WI38 (cell line): ENCODE data around the gene NCK1.
"Not testable (repeated sequence)": the region's sequence is repeated elsewhere in the genome, so short reads cannot be mapped to it uniquely, and the experiment has no call there.

ENCODE experiments used
- H3K4me3 ChIP-seq: 2 replicates; pipeline ENCODE4 v1.5.1; 2011; ENCODE audit warnings: low read depth, mild to moderate bottlenecking, control low read depth, low read length
- TF ChIP-seq, protein P1 (sequence below): IDR thresholded peaks from 2 replicates; pipeline ENCODE4 v1.5.1; 2012; ENCODE audit warnings: low read depth, mild to moderate bottlenecking, control low read depth, low read length

NCK1 gene

DNA sequence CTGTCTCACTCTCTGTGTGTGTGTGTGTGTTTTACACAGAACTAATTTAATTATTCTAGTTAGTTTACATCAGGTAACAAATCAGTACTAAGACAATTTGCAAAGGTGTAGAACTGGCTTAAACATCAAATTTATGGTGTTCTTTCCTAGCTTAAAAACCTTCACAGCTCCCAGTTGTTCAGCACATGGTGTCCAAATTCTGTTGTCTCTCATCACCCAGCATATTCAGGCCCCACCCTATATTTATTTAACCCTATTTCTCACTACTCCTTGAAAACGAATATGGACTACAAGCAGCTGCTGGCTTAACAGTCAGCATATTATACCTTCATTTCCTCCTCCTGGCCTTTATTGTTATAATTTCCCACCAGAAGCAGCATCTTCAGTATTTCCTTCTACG, 96.9 kb downstream of the NCK1 start:
- H3K4me3 ChIP-seq = no peak overlapping the region
- TF ChIP-seq, protein P1, sequence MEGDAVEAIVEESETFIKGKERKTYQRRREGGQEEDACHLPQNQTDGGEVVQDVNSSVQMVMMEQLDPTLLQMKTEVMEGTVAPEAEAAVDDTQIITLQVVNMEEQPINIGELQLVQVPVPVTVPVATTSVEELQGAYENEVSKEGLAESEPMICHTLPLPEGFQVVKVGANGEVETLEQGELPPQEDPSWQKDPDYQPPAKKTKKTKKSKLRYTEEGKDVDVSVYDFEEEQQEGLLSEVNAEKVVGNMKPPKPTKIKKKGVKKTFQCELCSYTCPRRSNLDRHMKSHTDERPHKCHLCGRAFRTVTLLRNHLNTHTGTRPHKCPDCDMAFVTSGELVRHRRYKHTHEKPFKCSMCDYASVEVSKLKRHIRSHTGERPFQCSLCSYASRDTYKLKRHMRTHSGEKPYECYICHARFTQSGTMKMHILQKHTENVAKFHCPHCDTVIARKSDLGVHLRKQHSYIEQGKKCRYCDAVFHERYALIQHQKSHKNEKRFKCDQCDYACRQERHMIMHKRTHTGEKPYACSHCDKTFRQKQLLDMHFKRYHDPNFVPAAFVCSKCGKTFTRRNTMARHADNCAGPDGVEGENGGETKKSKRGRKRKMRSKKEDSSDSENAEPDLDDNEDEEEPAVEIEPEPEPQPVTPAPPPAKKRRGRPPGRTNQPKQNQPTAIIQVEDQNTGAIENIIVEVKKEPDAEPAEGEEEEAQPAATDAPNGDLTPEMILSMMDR = no peak

DNA sequence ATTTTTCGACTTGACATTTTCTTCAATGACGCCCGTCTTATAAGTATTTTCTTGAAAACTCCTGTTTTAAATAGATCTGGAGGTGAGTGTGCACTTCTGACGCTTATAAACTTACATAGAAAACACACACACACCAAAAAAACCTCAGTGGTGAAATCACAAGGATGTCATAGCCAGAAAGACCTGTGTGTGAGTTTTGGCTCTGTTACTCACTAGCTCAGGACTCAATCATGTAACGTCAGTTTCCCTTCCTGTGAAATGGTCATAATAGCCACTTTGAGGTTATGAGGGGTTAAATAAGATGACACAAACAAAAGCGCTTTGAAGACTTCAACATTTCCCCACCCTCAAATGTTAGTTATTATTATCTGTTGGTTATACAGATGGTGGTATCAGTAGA, 97.6 kb downstream of the NCK1 start:
- H3K4me3 ChIP-seq = no peak overlapping the region
- TF ChIP-seq, protein P1 = no peak

- no peak overlapping the region for H3K4me3 ChIP-seq
- TF ChIP-seq, protein P1 = no peak
These were observed 99.1 kb downstream of the NCK1 start for GRCh38 chr3:136960838-136961836.

GRCh38 chr3:136962927-136963326, 100.9 kb downstream of the NCK1 start:
- TF ChIP-seq, protein P1 = no peak
- H3K4me3 ChIP-seq = no peak overlapping the region

GRCh38 chr3:136969539-136969938, 107.5 kb downstream of the NCK1 start:
- not testable (repeated sequence) for H3K4me3 ChIP-seq

- H3K4me3 ChIP-seq = no peak overlapping the region
- TF ChIP-seq, protein P1 = no peak
These were observed 111.3 kb downstream of the NCK1 start for GRCh38 chr3:136973352-136973751.

- TF ChIP-seq, protein P1 = no peak
- H3K4me3 ChIP-seq = no peak overlapping the region
These were observed 112.7 kb downstream of the NCK1 start for GRCh38 chr3:136974670-136975069.

- no peak overlapping the region for H3K4me3 ChIP-seq
- TF ChIP-seq, protein P1 = no peak
These were observed 117.2 kb downstream of the NCK1 start for GRCh38 chr3:136979204-136979603.
